ENCODE results near the gene SELENOW. TPM values are rescaled to one million over a fixed set of nuclear protein-coding genes. Genes with fewer than 3 reads are reported as not detected.
"Not testable (repeated sequence)": the region's sequence is repeated elsewhere in the genome, so short reads cannot be mapped to it uniquely, and the experiment has no call there.

SELENOW gene
- total RNA-seq, 4 donors from 2014 or later = 173 to 1,323 (median 512) TPM

GRCh38 chr19:47766670-47767069 lies 11.8 kb upstream of the SELENOW start:
- TF ChIP-seq POLR2A (IDR thresholded peaks at IDR 0.05) (no peak), CTCF (IDR thresholded peaks at IDR 0.05) (no peak)
- Histone ChIP-seq H3K4me3 (no peak overlapping the region), H3K4me1 (no peaks in the 10 kb centered on the region), H3K9me3 (no peaks in the 10 kb centered on the region), H3K36me3 (no peaks in the 10 kb centered on the region), H3K27ac (no peak overlapping the region), H3K27me3 (no peaks in the 10 kb centered on the region)
- no peak for DNase-seq
- intact Hi-C loops (cut with DNase I; ENCODE audit: low total_unique reads) = no loop called here

DNA sequence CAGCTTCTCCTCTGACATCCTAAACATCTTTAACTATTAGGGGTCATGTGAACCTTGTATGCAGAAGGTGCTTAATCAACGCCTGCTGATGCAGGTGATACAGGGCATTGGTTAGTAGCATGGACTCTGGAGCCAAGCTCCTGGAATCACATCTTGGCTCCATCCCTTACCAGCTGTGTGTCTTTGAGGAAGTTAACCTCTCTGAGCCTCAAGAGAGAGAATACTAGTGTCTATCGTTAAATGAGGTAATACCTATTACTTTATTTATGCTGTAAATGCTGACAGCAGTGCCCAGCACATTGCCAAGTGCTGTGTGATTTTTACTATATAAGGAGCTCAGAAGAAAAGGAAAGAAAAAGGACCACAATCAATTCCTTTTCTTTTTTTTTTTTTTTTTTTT lies 11.2 kb upstream of the SELENOW start:
- H3K27me3 ChIP-seq = no peaks in the 10 kb centered on the region
- H3K36me3 ChIP-seq = no peaks in the 10 kb centered on the region
- H3K9me3 ChIP-seq = no peaks in the 10 kb centered on the region
- TF ChIP-seq POLR2A (IDR thresholded peaks at IDR 0.05) (no peak), CTCF (IDR thresholded peaks at IDR 0.05) (no peak)
- no peak overlapping the region for H3K27ac ChIP-seq
- H3K4me3 ChIP-seq = no peak overlapping the region
- intact Hi-C loops (cut with DNase I; ENCODE audit: low total_unique reads) = no loop called here
- H3K4me1 ChIP-seq = no peaks in the 10 kb centered on the region
- DNase-seq = no peak

- intact Hi-C loops (cut with DNase I; ENCODE audit: low total_unique reads) = no loop called here
- Histone ChIP-seq H3K27ac (no peak overlapping the region), H3K9me3 (no peaks in the 10 kb centered on the region), H3K36me3 (no peaks in the 10 kb centered on the region), H3K4me3 (no peak overlapping the region), H3K4me1 (no peaks in the 10 kb centered on the region), H3K27me3 (no peaks in the 10 kb centered on the region)
- DNase-seq = no peak
- TF ChIP-seq POLR2A (IDR thresholded peaks at IDR 0.05) = no peak
- no peak for TF ChIP-seq CTCF (IDR thresholded peaks at IDR 0.05)
Measured at GRCh38 chr19:47768604-47769003, 9.9 kb upstream of the SELENOW start.

DNA sequence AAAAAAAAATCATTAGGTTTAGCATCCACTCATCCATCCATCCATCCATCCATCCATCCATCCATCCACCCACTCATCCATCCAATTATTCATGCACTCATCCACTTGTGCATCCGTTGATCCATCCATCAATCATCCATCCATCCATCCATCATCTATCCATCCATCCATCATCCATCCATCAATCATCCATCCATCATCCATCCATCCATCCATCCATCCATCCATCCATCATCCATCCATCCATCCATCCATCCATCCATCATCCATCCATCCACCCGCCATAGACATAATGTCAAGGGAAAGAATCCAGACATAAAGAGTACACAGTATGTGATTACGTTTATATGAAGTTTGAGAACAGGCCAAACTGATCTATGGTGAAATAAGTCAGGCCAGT lies 9.0 kb upstream of the SELENOW start:
- no peaks in the 10 kb centered on the region for H3K4me1 ChIP-seq
- H3K27me3 ChIP-seq = no peaks in the 10 kb centered on the region
- no peak overlapping the region for H3K4me3 ChIP-seq
- intact Hi-C loops (cut with DNase I; ENCODE audit: low total_unique reads) = no loop called here
- no peaks in the 10 kb centered on the region for H3K36me3 ChIP-seq
- H3K27ac ChIP-seq = no peak overlapping the region
- no peak for DNase-seq
- no peaks in the 10 kb centered on the region for H3K9me3 ChIP-seq
- TF ChIP-seq CTCF (IDR thresholded peaks at IDR 0.05) (no peak), POLR2A (IDR thresholded peaks at IDR 0.05) (no peak)

DNA sequence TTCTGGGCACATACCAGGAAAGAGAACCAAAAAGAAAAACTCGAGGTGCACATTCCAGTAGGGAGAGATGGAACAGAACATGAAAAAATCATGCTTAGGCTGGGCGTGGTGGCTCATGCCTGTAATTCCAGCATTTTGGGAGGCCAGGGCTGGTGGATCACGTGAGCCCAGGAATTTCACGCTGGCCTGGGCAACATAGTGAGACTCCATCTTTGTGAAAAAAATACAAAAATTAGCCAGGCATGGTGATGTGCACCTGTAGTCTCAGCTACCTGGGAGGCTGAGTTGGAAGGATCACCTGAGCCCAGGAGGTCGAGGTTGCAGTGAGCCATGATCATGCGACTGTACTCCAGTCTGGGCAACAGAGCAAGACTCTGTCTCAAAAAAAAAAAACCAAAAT lies 7.2 kb upstream of the SELENOW start:
- H3K4me3 ChIP-seq; DNase-seq; H3K27ac ChIP-seq; H3K27me3 ChIP-seq; H3K4me1 ChIP-seq; H3K36me3 ChIP-seq; H3K9me3 ChIP-seq; intact Hi-C loops (cut with DNase I; ENCODE audit: low total_unique reads): not testable (repeated sequence)

DNA sequence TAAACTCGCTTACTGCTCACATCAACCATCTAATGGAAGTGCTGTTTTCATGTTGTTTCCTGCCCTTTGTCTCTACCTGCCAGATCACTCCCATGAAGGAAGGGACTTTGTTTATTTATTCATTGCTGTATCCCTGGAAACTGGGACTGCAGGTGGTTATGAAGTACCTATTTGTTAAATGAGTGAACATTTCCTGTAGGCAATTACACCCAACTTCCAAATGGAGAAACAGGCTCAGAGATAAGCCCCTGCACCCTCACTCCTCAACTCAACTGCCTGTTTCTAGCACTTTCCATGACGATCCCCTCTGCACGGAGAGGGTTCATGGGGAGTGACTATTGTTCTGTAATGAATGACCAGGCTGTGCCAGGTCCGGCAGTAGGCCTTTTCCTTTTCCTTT lies 1.9 kb upstream of the SELENOW start:
- peaks cover 0 to 5% of the 10 kb centered on the region in 2 donors for H3K4me1 ChIP-seq
- intact Hi-C loops (cut with DNase I; ENCODE audit: low total_unique reads) = no loop called here
- TF ChIP-seq CTCF (IDR thresholded peaks at IDR 0.05) = no peak
- TF ChIP-seq POLR2A (IDR thresholded peaks at IDR 0.05) = no peak
- H3K36me3 ChIP-seq = no peaks in the 10 kb centered on the region
- H3K27ac ChIP-seq = peak overlapping the region in 1 of 2 donors; percentile 15
- H3K27me3 ChIP-seq = no peaks in the 10 kb centered on the region
- DNase-seq = no peak
- H3K9me3 ChIP-seq = no peaks in the 10 kb centered on the region
- H3K4me3 ChIP-seq = no peak overlapping the region

GRCh38 chr19:47777245-47778048 lies 1.1 kb upstream of the SELENOW start:
- H3K36me3 ChIP-seq; H3K9me3 ChIP-seq; H3K4me1 ChIP-seq; H3K27me3 ChIP-seq; intact Hi-C loops (cut with DNase I; ENCODE audit: low total_unique reads); DNase-seq: not testable (repeated sequence)
- Histone ChIP-seq H3K27ac (peak overlapping the region; percentile 97 to 99), H3K4me3 (peak overlapping the region; percentile 79 to 92)
